GM21515 (cell line): Measurements from ENCODE around the gene LILRB1.
"Not testable (repeated sequence)": the region's sequence is repeated elsewhere in the genome, so short reads cannot be mapped to it uniquely, and the experiment has no call there.

Source experiments
- ATAC-seq: cut with Tn5 transposase; IDR thresholded peaks from one replicate; pipeline ENCODE4 v1.9.1; 2021; ENCODE audit not compliant: unreplicated experiment

LILRB1 gene

DNA sequence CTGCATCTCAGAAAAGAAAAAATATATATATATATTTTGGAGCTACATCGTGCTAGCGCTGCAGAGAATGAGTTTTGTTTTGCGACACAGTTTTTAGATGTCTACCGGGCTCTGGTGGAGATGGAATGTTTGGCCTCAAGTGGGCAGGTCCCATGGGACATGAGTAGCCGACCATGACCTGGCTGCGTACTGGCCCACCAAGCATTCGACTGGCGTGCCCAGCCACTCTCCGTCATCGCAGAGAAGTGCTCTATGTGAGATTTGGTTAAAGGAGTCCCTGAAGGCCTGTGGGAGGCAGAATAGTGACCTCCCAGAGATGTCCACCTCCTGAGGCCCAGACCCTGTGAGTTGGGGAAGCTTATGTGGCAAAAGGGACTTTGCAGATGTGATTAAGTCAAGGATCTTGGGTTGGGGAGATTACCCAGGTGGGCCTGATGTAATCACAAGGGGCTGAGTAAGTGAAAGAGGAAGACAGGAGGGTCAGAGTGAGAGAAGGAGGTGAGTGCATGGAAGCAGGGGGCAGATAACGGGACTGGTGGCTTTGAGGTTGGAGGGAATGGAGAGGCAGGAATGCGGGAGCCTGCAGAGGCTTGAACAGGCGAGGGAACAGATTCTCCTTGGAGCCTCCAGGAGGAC, 31.7 kb downstream of the LILRB1 start:
- ATAC-seq = no peak

DNA sequence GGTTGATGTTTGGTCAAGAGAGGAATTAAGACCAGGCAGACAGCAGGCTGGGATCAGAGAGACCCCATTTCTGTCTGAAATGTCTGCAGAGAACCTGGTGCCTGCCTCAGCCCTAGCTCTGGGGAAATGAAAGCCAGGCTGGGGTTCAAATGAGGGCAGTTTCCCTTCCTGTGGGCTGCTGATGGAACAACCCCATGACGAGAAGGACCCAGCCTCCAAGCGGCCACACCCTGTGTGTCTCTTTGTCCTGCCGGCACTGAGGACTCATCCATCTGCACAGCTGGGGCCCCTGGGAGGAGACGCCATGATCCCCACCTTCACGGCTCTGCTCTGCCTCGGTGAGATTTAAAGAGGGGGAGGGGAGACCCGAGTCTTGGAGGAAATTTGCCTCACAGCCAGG, 32.4 kb downstream of the LILRB1 start, which contains the start of gene LILRB4:
TSS of gene LILRB4 (plus strand) at position 256 of the 400 bp plus-strand sequence. CDS start at position 305, 49 bp downstream.
- no peak for ATAC-seq

DNA sequence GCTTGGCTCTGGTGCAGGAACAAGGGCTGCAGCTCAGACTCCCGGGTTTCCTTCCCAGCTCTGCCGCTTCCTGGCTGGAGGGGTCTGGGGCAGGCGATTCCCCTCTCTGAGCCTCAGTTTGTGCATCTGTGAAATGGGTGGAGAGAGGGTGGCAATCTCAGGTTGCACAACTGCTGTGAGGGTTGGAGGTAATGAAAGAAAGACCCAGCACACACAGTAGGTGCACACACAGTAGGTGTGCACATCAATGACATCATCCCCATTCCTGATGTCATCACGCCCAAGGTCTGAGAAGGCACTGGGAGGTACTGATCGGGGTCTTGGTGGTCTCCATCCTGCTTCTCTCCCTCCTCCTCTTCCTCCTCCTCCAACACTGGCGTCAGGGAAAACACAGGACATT, 35.2 kb downstream of the LILRB1 start:
- no peak for ATAC-seq

DNA sequence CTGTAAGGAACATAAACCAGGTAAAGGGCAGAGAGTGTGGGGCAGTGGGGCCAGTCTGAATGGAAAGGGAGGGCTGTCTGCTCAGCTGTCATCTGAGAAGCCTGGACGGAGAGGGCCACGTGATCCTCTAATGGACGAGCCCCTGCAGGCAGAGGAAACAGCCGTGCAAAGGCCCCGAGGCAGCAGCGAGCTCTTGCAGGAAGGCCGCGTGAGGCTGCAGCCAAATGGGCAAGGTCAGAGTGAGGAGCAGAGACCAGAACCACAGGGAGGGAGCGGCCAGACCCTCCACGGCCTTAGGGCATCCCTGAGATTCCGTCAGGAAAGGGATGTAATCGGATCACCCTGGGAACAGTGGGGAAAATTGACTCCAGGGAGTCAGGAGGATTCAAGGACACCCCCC, 36.9 kb downstream of the LILRB1 start:
- no peak for ATAC-seq

DNA sequence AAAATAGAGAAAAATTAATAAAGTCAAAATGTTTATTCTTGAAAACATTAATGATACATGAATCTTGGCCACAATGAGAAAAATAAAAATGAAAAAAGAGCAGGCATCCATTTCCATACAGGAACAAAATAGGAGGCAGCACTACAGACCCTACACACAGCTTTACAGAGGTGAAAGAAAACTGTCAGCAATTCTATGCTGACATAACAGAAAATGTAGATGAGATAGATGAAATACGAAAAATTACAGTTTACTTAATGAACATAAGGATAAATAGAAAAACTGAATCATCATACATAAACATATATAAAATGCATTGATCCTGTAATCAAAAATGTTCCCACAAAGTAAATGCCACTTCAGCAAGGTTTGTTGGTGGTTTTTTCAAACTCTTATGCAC, 38.1 kb downstream of the LILRB1 start:
- no peak for ATAC-seq

DNA sequence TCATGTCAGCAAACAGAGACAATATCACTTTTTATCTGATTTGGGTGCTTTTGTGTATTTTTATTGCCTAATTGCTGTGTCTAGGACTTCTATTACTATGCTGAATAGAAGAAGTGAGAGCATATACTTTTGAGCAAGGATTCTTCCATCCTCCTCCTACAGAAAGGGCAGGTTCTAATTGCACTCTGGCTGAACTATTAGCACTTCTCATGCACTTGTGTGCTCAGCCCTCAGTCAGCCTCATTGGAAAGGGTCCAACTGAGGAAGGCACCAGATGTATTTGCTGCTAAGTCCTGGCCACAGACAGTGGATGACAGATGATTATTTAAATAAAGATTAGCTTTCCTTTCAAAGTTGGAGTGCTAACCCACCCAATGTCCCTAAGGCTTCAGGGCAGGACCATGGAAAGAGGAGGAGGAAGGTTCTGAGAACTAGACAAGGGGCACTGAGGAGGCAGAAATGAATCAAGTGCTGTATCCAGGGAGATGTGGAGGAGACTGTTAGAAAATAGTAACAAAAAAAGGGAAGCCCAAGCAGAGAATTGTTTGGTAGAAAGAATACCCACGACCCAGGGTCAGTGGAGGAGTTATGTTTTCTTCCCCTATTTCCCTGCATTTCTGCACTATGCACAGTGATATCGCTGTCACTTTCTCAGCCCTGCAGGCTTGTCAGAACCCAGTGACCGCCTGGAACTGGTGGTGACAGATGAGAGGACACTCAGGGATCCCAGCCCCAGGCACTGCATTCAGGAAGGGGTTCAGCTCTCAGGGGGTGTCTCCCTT, 40.5 kb downstream of the LILRB1 start:
- no peak for ATAC-seq

DNA sequence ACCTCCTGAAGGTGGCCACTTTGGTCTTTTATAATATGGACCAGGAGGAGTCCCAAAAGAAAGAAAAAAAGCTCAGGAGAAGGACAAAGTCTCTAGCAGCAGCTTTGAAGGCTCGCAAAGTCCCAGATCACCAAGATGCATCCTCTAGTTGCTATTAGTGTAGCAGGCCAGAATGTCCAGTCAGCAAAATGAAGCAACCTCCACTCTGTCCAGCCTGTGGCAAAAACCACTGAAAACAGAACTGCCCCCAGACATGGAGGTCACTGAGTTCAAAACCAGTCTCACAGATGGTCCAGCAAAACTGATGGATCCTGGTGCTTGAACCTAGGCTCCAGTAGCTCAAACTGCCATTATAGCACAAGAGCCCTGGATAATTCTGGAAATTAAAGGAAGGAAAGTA, 42.9 kb downstream of the LILRB1 start:
- no peak for ATAC-seq

DNA sequence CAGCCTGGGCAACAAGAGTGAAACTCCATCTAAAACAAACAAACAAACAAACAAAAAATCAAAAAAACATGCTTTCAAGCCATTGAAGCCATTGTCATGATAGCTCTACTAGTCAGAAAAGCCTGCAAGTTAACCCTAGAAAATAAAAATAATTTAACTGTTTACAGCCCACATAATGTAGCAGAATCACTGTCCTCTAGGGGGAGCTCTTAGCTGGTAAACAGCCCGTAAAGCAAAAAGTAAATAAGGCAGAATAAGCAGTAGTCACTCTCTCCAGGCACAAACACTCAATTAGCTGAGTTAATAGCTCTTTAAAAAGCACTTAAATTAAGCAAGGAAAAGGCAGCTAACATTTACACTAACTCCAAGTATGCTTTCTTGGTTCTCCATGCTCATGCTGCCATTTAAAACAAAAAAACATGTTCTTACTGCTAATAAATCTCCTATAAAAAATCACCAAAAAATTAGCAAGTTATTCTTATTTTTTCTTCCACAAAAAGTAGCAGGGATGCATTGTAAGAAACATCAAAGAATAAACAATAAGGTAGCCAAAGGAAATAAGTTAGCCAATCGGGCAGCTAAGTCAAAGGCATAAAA, 43.8 kb downstream of the LILRB1 start:
- no peak for ATAC-seq

DNA sequence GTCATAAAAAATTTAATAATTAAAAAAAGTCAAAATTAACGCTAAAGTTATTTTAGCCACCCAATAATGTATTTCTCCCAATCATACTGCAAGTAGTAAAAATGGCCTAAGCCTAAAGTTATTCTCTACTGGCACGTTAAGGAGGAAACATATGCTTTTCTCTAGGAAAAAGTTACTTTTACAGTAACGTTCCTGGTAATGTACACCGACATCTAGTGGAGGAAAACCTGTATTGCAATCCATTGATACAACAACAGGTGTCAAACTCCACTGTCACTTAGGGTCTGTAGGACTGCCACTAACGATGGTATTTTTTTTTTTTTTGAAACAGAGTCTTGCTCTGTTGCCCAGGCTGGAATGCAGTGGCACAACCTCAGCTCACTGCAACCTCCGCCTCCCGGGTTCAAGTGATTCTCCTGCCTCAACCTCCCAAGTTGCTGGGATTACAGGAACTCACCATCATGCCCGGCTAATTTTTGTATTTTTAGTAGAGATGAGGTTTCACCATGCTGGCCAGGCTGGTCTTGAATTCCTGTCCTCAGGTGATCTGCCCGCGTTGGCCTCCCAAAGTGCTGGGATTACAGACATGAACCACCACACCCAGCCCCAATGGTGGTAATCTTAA, 46.0 kb downstream of the LILRB1 start:
- not testable (repeated sequence) for ATAC-seq

DNA sequence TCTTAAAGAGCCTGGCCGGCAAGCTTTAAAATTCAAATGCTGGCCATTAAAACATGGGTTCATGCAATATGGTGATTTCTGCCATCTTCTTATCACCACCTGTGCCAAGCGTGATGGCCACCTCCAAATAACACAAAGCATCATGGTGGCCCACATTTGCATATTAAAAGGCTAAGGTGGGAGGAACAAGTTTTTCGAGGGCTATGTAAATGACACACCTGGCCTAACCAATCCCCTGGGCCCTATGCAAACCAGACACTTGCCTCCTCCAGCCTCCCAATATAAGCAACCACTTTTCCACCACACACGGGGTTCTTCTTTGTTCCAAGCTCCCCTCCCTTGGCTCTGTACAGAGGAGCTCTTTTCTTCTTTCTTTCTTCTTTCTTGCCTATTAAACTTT, 46.9 kb downstream of the LILRB1 start:
- no peak for ATAC-seq

DNA sequence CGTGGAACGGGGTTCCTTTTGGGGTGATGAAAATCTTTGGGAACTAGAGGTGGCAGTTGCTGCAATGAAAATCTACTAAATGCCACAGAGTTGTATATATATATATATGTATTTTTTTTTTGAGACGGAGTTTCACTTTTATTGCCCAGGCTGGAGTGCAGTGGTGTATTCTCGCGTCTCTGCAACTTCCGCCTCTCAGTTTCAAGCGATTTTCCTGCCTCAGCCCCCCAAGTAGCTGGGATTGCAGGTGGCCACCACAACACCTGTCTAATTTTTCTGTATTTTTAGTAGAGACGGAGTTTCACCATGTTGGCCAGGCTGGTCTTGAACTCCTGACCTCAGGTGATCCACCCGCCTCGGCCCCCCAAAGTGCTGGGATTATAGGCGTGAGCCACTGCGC, 51.3 kb downstream of the LILRB1 start:
- ATAC-seq = not testable (repeated sequence)

DNA sequence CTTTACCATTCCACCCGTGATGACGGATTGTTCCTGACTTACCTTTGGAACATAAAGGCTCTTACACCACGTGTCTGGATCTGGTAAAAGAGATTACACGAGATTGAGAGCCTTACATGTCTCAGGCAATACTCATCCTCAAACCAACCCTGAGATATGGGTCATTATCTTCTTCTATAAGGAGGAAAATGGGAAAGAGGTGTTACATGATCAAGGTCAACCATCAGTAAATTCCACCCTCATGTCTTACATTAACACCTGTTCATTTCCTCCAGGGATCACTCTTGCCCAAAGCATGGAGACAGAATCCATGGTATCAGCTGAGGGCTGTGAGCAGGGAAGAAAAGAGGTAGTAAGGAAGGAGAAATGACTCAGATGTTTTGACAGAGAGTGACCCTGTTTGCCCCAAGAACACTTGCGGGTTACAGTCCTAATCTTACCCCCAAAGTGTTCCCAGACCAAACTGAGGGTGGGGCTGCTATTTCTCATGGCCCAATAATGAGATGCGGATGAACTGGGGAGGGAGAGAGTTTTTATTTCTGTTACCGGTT, 52.1 kb downstream of the LILRB1 start:
- no peak for ATAC-seq

DNA sequence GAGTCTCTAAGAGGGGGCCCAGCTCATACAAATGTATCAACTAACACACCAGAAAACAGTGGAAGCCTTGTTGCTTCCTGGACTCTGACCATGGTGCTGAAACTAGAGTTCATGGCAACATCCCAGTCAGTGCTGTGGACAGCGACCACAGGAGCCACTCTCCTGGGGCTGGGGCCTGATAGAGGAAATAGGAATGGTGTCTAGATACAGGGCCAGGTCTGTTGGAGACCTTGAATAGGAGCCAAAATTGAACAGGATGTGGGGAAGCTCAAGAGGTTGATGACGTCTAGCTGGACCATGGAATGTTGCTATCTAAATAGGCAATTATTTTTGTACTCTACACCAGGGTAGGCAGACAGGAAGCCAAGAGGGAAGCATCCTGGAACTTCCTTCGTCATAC, 54.2 kb downstream of the LILRB1 start:
- no peak for ATAC-seq
